ENCODE data around the gene SEMA3F.

The SEMA3F gene

GRCh38 chr3:50154840-50155490, at the start of gene SEMA3F:
TSS of gene SEMA3F (plus strand) at chr3:50155324. CDS start at chr3:50159623, 4,299 bp downstream.
- Histone ChIP-seq H3K27me3 (ENCODE audit: low read length) (no peaks in the 10 kb centered on the region), H3K36me3 (ENCODE audit: low read length) (no peaks in the 10 kb centered on the region), H3K9me3 (ENCODE audit: insufficient read depth, low read length) (no peaks in the 10 kb centered on the region), H3K4me3 (ENCODE audit: insufficient read depth, low read length, poor library complexity, severe bottlenecking) (peak within 1 kb of the TSS; percentile 51), H3K4me2 (ENCODE audit: low read depth, low read length, poor library complexity, severe bottlenecking) (peak within 1 kb of the TSS; percentile 55), H2AFZ (ENCODE audit: low read depth, low read length, severe bottlenecking) (no peak within 1 kb of the TSS), H3K27ac (ENCODE audit: low read depth, low read length) (no peak within 1 kb of the TSS), H3K79me2 (ENCODE audit: insufficient read depth, low read length) (no peaks in the 10 kb centered on the region), H4K20me1 (ENCODE audit: low read depth, low read length) (no peaks in the 10 kb centered on the region), H3F3A (ENCODE audit: insufficient read depth) (no peaks in the 10 kb centered on the region), H3K9me2 (replicated peaks; ENCODE audit: insufficient read depth, low read length) (no peaks in the 10 kb centered on the region), H3K9ac (ENCODE audit: low read length) (no peak within 1 kb of the TSS)
- TF ChIP-seq CTCF (IDR thresholded peaks at IDR 0.05; ENCODE audit: insufficient read depth, low read length, poor library complexity, severe bottlenecking): no peak
- TF ChIP-seq EZH2phosphoT487 (conservative IDR thresholded peaks at IDR 0.05; ENCODE audit: low read length): no peak

- Histone ChIP-seq H3F3A (ENCODE audit: insufficient read depth) (0 out of 2 replicates have a peak, but pooled peaks cover 3% of the 10 kb centered on the region), H3K27ac (ENCODE audit: low read depth, low read length) (no peak overlapping the region), H2AFZ (ENCODE audit: low read depth, low read length, severe bottlenecking) (no peak overlapping the region), H3K36me3 (ENCODE audit: low read length) (peaks cover 66% of the 10 kb centered on the region), H3K9me3 (ENCODE audit: insufficient read depth, low read length) (no peaks in the 10 kb centered on the region), H3K9me2 (replicated peaks; ENCODE audit: insufficient read depth, low read length) (no peaks in the 10 kb centered on the region), H3K27me3 (ENCODE audit: low read length) (no peaks in the 10 kb centered on the region), H3K9ac (ENCODE audit: low read length) (no peak overlapping the region), H3K4me3 (ENCODE audit: insufficient read depth, low read length, poor library complexity, severe bottlenecking) (no peak overlapping the region), H4K20me1 (ENCODE audit: low read depth, low read length) (no peaks in the 10 kb centered on the region), H3K4me2 (ENCODE audit: low read depth, low read length, poor library complexity, severe bottlenecking) (no peak overlapping the region), H3K79me2 (ENCODE audit: insufficient read depth, low read length) (no peaks in the 10 kb centered on the region)
- TF ChIP-seq CTCF (IDR thresholded peaks at IDR 0.05; ENCODE audit: insufficient read depth, low read length, poor library complexity, severe bottlenecking) (no peak), EZH2phosphoT487 (conservative IDR thresholded peaks at IDR 0.05; ENCODE audit: low read length) (no peak)
These were observed 43.4 kb upstream of the SEMA3F start for GRCh38 chr3:50111757-50112156.

GRCh38 chr3:50112462-50112861, 42.7 kb upstream of the SEMA3F start:
- no peak overlapping the region for H3K9ac ChIP-seq (ENCODE audit: low read length)
- H3K9me3 ChIP-seq (ENCODE audit: insufficient read depth, low read length): no peaks in the 10 kb centered on the region
- no peak overlapping the region for H3K4me3 ChIP-seq (ENCODE audit: insufficient read depth, low read length, poor library complexity, severe bottlenecking)
- TF ChIP-seq CTCF (IDR thresholded peaks at IDR 0.05; ENCODE audit: insufficient read depth, low read length, poor library complexity, severe bottlenecking): no peak
- no peak for TF ChIP-seq EZH2phosphoT487 (conservative IDR thresholded peaks at IDR 0.05; ENCODE audit: low read length)
- H3K9me2 ChIP-seq (replicated peaks; ENCODE audit: insufficient read depth, low read length): no peaks in the 10 kb centered on the region
- H4K20me1 ChIP-seq (ENCODE audit: low read depth, low read length): no peaks in the 10 kb centered on the region
- H3K4me2 ChIP-seq (ENCODE audit: low read depth, low read length, poor library complexity, severe bottlenecking): no peak overlapping the region
- H2AFZ ChIP-seq (ENCODE audit: low read depth, low read length, severe bottlenecking): no peak overlapping the region
- 0 out of 2 replicates have a peak, but pooled peaks cover 3% of the 10 kb centered on the region for H3F3A ChIP-seq (ENCODE audit: insufficient read depth)
- no peaks in the 10 kb centered on the region for H3K27me3 ChIP-seq (ENCODE audit: low read length)
- no peaks in the 10 kb centered on the region for H3K79me2 ChIP-seq (ENCODE audit: insufficient read depth, low read length)
- no peak overlapping the region for H3K27ac ChIP-seq (ENCODE audit: low read depth, low read length)
- H3K36me3 ChIP-seq (ENCODE audit: low read length): peaks cover 59% of the 10 kb centered on the region

Measured in SU-DHL-6 (cell line).